Measurements from ENCODE around the gene RELN. TPM values are rescaled to one million over a fixed set of nuclear protein-coding genes. Genes with fewer than 3 reads are reported as not detected.

Gene RELN
- total RNA-seq, 1 donor from 2014 or later: 168 TPM

DNA sequence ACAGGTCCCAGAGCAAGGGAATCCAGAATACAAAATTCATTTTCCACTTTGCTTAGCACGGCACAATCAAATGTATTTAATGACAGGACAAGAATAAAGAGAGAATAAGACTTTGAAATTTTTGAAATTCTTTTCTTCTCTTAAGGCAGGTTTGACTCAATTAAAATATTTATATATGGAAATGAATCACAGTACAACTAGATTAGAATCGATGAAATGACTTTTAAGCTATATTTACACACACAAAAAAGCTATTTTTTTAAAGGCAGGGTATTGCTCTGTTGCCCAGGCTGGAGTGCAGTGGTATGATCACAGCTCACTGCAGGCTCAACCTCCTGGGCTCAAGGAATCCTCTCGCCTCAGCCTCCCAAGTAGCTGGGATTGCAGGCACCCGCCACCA lies 278.0 kb downstream of the RELN start:
- DNase-seq (ENCODE audit: low spot score) (no peak), ATAC-seq (no peak)
- intact Hi-C loops (cut with DNase I): no loop called here

DNA sequence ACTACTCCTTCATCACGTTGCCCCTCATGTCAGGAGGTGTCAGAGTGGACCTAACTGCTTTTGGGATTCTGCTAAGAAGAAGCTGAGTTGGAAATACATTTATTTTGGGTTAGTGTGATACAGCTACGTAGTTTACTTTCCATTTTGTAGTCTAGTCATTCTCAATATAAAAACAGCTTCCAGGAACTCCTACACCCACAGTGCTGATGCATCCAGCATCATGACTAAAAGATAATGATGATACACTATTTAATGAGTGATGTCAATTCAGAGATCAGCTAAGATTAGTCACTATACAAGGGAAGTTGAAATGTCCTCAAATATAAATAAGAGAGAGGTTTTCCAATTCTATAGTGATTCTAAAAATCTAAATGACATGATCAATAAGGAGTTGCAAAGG lies 279.2 kb downstream of the RELN start:
- no peak for DNase-seq (ENCODE audit: low spot score)
- no peak for ATAC-seq
- intact Hi-C loops (cut with DNase I): no loop called here

DNA sequence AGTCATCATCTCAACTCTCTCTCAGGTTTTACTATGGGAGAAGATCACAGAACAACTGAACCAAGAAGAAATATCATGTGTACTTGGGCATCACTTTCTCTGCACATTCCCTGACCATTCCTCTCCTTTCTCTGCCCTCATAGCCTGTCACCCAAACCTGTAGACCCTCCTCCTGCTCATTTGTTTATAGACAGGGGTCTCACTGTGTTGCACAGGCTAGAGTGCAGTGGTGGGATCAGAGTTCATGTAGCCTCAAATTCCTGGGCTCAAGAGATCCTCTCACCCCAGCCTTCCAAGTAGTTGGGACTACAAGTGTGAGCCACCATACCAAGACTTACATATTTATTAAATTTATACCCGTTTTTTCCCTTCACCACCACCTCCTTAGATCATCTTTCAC lies 282.7 kb downstream of the RELN start:
- intact Hi-C loops (cut with DNase I): no loop called here
- DNase-seq (ENCODE audit: low spot score): no peak
- no peak for ATAC-seq

DNA sequence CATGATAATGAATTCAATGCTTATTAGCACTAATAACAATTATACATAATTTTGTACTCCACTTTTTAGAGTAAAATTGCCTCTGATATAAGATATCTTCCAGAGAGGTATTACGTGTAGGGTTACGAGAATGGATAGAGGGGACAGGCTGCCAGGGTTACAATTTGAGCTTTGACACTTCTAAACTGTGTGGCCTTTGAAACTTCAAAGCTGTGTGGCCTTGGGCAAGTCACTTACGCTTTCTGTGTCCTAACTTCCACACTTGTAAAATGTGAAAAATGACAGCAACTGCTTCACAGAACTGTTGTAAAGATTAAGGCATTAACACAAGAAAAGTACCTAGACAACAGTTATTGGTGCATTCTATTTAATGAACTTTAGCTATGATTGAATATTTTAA lies 283.9 kb downstream of the RELN start:
- intact Hi-C loops (cut with DNase I): no loop called here
- ATAC-seq (no peak), DNase-seq (ENCODE audit: low spot score) (no peak)

DNA sequence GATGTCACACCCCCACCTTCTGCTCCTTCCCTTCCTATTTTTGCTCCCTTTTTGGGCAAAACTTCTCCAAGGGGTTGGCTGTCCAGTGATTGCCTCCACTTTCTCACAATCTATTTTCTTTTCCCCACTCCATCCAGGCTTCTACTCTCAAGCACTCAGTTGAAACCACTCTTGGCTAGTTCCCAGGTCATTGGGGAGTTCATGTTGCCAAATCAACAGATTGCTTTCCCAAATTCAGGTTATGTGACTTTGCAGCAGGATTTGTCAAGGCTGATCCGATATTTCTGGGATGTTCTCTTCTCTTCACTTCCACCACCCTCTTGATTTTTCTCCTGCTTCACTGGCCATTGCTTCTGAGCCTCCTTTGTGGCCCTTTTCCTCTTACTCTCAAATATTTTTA lies 284.8 kb downstream of the RELN start:
- intact Hi-C loops (cut with DNase I): no loop called here
- DNase-seq (ENCODE audit: low spot score) (no peak), ATAC-seq (no peak)

DNA sequence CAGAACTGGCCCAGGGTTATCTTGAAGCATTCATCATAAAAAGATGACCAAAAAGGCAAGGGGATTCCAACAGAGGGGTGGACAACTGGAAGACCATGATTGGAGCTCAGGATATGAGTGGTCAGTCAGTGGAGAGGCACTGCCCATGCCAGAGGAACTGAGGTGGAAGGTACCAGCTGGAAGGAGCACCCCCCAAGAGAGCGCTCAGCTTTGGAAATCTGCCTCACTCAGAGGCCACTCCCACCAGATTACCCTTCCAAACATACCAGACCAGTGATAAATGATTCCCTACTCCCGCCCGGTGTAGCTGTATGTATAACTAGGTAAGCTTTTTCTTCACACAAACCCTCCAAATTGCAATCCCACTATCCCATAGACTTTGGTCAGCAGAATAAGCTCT lies 286.5 kb downstream of the RELN start:
- DNase-seq (ENCODE audit: low spot score): no peak
- intact Hi-C loops (cut with DNase I): no loop called here
- no peak for ATAC-seq

DNA sequence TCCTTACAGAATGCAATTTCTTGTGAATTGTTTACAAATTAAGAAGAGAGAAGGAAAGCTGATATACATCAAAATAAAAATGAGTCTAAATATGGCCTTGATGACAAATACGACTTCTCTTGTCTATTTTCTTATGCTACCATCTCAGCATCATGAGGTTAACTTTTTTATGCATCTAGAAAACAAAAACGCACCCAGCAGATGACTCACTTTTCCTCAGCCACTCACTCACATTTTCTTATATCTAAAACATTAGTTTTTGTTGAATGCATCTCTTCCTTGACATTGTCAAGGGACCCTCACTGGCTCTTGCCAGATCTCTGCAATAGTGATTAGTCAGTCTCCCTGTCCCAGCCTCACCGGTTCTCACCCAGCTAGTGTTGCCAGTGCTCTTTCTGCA lies 287.0 kb downstream of the RELN start:
- ATAC-seq (no peak), DNase-seq (ENCODE audit: low spot score) (no peak)
- intact Hi-C loops (cut with DNase I): no loop called here

DNA sequence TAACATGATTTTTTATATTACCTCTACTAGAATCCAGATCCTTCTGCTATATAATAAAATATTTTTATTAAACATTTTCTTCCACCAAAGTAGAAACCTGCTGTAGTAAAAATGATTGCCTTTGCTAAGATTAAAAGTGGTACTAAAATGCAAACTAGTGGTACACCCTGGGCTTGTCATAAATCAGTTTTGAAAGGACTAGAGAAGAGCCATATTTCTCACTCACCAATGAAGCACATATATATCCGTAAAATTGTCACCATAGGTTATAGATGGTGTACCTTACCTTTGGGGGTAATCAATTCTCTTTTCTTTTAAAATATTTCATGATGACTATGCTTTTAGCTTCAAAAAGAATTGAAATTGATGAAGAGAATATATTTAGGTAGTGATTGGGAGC lies 290.4 kb downstream of the RELN start:
- intact Hi-C loops (cut with DNase I): no loop called here
- ATAC-seq: no peak
- no peak for DNase-seq (ENCODE audit: low spot score)

DNA sequence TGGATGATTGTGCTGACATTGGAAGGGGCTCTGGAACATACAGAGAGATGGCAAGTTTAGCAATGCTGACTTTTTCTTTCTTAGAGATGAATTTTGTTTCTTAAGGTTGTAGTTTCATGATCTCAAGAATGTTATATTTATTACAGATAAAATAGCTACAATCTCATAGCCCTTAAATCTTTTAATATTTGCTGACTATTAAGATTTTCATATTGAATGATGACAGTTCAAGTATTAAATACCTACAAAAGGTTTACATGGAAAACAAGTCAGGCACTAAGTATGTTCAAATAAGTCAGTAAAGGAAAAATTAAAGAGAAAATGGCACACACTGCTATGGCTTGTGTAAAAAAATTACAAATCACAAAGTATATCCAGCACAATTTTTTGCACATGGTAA lies 291.4 kb downstream of the RELN start:
- no peak for DNase-seq (ENCODE audit: low spot score)
- intact Hi-C loops (cut with DNase I): no loop called here
- no peak for ATAC-seq

DNA sequence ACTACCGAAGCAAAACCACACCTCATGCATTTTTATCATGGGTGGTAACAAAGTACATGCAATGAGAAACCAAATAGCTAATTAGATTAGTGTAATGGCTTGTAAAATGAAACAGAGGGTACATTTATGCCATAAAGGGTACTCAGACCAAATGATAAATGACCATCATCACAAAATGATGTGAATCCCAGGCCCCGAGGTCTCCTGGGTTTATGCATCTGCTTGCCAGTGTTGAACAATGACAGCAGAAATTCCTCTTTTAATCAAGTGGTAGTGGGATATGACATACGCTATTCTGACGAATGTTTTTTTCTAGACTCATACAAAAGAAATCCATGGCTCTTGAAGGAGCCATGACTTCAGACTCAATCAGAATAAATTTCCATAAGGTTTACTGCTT lies 293.9 kb downstream of the RELN start:
- ATAC-seq (no peak), DNase-seq (ENCODE audit: low spot score) (no peak)
- intact Hi-C loops (cut with DNase I): no loop called here

DNA sequence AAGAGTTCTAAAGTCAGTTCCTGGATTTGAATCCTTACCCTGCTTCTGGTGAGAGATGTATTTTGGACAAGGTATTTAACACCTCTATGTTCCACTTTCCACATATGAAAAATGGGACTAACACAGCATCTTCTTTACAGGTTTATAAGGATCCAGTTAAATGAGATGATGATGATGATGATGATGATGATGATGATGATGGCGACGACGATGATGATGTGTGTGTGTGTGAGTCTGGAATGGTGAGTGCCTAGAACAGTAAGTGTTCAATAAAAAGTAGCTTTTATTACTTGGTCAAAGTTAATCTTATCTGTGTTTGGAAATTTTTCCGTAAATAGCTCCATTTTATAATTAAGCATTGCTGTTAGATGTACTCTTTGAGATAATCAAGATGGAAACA lies 295.2 kb downstream of the RELN start:
- ATAC-seq (no peak), DNase-seq (ENCODE audit: low spot score) (no peak)
- intact Hi-C loops (cut with DNase I): no loop called here

DNA sequence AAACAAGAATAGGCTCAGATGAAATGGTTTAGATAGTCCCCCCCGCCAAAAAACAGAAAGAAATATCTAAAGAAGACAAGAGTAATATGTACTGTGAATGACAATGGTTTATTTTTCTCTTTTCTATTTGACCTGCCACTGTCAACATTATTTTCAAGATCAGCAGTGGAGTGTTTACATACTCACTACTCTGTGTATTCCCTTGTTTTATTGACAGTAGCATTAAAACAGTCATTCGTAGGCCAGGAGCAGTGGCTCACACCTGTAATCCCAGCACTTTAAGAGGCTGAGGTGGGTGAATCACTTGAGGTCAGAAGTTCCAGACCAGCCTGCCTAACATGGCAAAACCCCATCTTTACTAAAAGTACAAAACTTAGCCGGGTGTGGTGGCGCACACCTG lies 298.2 kb downstream of the RELN start:
- DNase-seq (ENCODE audit: low spot score): no peak
- intact Hi-C loops (cut with DNase I): no loop called here
- ATAC-seq: no peak

DNA sequence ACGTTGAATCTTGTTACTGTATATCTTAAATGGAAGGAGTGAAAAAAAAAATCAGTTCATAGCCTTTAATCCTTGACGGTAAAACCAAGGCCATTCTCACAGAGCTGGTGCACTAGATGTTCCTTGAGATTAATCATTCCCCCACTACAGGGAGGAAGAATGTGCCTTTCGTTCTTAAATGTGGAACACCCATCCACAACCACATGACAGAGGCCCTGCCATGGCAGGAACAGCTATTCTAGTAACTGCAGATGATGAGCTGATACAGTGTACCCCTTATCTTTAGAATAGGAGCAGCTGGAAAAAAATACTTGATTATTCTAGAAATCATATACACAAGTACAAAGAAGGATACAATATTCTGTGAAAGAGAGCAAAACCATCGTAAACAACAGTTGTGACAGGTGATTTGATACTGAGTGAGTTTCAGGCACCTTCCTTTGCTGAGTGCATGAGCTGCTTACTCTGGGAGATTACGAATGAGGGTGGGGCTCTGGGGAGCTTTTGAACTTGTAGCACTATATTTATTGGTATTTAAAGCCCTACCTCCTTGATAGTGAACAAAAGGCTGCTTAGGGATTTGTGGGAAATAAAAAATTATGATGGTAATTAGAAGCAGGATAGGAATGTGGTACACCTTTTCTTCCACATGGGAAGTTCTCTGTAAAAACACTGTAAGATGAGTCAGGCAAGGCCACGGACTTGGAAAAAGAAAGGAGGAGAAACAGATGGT lies 299.1 kb downstream of the RELN start:
- no peak for ATAC-seq
- intact Hi-C loops (cut with DNase I): no loop called here
- no peak for DNase-seq (ENCODE audit: low spot score)

DNA sequence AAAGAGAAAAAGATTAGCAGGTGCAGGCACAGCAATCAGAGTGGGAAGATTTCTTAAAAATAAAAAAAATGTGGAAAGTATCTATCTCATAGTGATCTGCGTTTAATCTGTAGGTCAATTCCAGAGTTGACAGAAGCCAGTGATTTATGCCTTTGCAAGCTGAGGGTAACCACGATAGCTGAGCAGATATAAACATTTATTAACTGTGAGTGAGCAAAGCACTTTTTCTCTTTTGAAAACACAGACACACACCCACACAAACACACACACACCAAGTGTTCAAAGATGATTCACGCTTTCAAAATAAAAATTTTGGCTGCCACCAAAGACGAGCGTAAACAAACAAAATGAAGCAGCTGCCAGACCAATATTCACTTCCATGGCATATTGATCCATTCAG lies 300.2 kb downstream of the RELN start:
- intact Hi-C loops (cut with DNase I): no loop called here
- ATAC-seq (no peak), DNase-seq (ENCODE audit: low spot score) (no peak)

DNA sequence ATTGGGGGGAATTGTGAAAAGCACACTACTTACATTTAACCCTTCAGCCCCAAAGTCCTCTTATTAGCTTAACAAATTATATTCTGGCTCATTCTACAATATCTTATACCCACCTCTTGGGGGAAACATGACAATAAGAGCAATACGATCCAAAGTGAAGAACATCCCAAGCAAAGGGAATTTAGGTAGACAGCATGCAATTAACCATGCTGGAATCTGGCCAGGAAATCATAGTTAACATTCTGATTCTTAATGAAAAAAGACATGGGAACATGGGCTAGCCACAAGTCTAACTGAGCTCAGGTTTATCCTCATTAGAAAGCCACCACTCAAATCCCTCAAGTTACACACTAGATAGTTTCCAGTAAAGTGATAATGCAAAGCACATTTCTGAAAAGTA lies 301.5 kb downstream of the RELN start:
- ATAC-seq (no peak), DNase-seq (ENCODE audit: low spot score) (no peak)
- intact Hi-C loops (cut with DNase I): no loop called here

DNA sequence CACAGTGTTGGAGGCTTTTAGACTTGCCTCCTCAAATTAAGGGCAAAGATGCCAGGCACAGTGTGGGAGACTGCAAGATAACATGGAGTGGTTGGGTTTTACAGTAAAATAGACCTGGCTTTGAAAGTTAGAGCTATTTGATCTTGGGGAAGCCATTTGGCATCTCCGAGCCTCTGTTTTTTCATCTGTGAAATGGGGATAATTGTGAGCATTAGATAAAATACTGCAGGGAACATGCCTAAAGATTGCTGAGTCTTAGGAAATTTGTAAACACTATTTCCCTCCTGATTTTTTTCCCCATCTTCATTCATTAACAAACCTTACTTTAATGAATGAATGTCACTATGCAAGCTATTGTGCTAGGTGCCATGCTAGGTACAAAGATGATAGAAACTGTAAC lies 302.2 kb downstream of the RELN start:
- intact Hi-C loops (cut with DNase I): no loop called here
- ATAC-seq: no peak
- no peak for DNase-seq (ENCODE audit: low spot score)

DNA sequence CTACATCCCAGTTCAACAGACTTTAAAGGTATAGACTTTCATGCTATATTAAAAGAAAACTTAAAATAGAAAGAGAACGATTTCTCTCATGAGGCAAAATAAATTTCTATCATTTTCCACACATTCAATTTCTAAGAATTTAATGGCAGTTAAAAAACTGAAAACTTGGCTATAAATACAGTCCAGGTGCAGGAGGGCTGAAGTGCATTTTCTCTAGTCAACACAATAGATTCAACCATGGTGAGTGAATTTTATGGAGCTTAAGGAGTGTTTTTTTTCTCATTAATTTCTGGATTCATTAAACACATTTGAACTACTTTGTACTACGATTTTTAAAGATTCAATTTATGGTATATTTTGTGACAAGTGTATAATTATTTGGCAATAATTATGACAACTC lies 302.7 kb downstream of the RELN start:
- intact Hi-C loops (cut with DNase I): no loop called here
- no peak for ATAC-seq
- no peak for DNase-seq (ENCODE audit: low spot score)

DNA sequence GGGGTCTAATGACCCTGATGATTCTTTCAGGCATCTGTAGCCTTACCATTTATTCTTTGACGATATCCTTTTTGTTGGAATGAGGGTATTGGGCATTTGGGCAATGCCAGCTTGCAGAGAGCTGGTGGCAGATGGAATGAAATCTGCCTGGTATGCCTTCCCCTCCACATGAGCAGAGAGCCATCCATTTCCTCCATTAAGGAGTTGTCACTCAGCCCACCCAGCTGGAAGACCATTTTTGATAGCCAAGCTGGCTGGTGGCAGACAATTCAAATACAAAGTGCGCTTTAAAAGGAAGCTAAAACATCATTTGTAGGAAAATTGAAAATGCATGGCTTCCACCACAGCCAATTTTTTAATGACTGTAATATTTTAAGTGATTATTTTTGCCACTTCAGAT lies 303.4 kb downstream of the RELN start:
- intact Hi-C loops (cut with DNase I): no loop called here
- ATAC-seq (no peak), DNase-seq (ENCODE audit: low spot score) (no peak)

DNA sequence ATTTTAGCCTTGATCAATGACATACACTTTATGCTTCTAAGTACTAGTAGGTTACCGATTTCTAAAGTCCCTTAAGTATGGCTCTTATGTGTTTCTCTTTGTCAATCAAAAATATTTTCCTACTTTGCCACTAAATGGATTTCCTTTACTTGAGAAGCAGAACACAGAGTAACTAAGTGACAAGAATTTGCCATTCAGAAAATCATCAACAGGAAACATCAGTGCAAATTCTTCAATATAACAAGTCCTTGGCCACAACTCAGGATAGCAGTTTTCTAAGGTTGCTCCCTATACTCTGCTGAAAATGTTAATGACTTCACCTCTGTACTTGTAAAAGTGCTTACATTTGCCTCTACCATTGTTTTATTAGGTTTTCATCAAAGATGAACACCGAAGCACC lies 303.8 kb downstream of the RELN start:
- no peak for DNase-seq (ENCODE audit: low spot score)
- intact Hi-C loops (cut with DNase I): no loop called here
- ATAC-seq: no peak

DNA sequence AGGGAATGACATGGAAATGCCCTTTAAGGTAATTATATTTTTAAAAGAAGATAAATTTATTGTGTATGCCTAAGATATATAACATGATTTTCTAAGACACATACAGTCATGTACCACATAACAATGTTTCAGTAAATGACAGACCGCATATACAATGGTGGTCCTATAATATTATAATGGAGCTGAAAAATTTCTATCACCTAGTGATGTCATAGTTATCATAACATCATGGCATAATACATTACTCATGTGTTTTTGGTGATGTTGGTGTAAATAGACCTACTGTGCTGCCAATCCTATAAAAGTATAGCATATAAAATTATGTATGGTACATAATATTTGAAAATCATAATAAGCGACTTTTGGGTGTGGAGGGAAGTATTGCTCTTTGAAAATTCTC lies 306.1 kb downstream of the RELN start:
- intact Hi-C loops (cut with DNase I): no loop called here
- DNase-seq (ENCODE audit: low spot score) (no peak), ATAC-seq (no peak)
